OCI-LY1 (cell line): ENCODE results near the gene MOGAT1.

Experiments used
- H2AFZ ChIP-seq: fragments of 200-600 bp; sonication (generic), shearing (Covaris generic); 2 replicates; pipeline ENCODE4 v1.6.0; 2014; ENCODE audit warnings: antibody characterized with exemption, mild to moderate bottlenecking, low read length
- H3F3A ChIP-seq: fragments of 200-600 bp; sonication (generic), shearing (Covaris generic); 2 replicates; pipeline ENCODE4 v1.6.0; 2014; ENCODE audit warnings: mild to moderate bottlenecking, antibody characterized with exemption, low read length, moderate library complexity; ENCODE audit not compliant: insufficient read depth
- H3K27ac ChIP-seq: fragments of 200-600 bp; sonication (generic); 2 replicates; pipeline ENCODE4 v1.5.1; 2014; ENCODE audit warnings: low read length, mixed run types, mild to moderate bottlenecking, low read depth; ENCODE audit not compliant: poor library complexity, severe bottlenecking
- H3K27me3 ChIP-seq: fragments of 200-600 bp; sonication (generic); 2 replicates; pipeline ENCODE4 v1.6.0; 2014; ENCODE audit warnings: antibody characterized with exemption, mild to moderate bottlenecking, low read length, moderate library complexity; ENCODE audit not compliant: insufficient read depth
- H3K36me3 ChIP-seq: fragments of 200-600 bp; sonication (generic); 2 replicates; pipeline ENCODE4 v1.6.1; 2014; ENCODE audit warnings: mild to moderate bottlenecking, antibody characterized with exemption, low read length, moderate library complexity, mixed read lengths; ENCODE audit not compliant: insufficient read depth
- H3K4me1 ChIP-seq: fragments of 200-600 bp; sonication (generic); 2 replicates; pipeline ENCODE4 v1.5.1; 2014; ENCODE audit warnings: mild to moderate bottlenecking, low read length, moderate library complexity; ENCODE audit not compliant: insufficient read depth, severe bottlenecking
- H3K4me2 ChIP-seq: fragments of 200-600 bp; sonication (generic), shearing (Covaris generic); 2 replicates; pipeline ENCODE4 v1.6.1; 2014; ENCODE audit warnings: low read length
- H3K4me3 ChIP-seq: fragments of 200-600 bp; sonication (generic); 2 replicates; pipeline ENCODE4 v1.5.1; 2014; ENCODE audit warnings: low read length, low read depth, mild to moderate bottlenecking, mixed read lengths; ENCODE audit not compliant: poor library complexity, severe bottlenecking
- H3K79me2 ChIP-seq: fragments of 200-600 bp; shearing (Covaris generic); 2 replicates; pipeline ENCODE4 v1.6.1; 2016; ENCODE audit warnings: mixed run types, low read length, mixed read lengths; ENCODE audit not compliant: insufficient read depth
- H3K9ac ChIP-seq: fragments of 200-600 bp; sonication (generic), shearing (Covaris generic); 2 replicates; pipeline ENCODE4 v1.6.1; 2014; ENCODE audit warnings: mild to moderate bottlenecking, low read length, mixed read lengths
- H3K9me2 ChIP-seq: fragments of 200-600 bp; sonication (generic), shearing (Covaris generic); 2 replicates; pipeline ENCODE4 v1.6.1; 2014; ENCODE audit warnings: low read depth, mild to moderate bottlenecking, low read length, mixed read lengths
- H3K9me3 ChIP-seq: fragments of 200-600 bp; shearing (Covaris generic); 2 replicates; pipeline ENCODE4 v1.6.1; 2014; ENCODE audit warnings: low read length, mixed read lengths
- H4K20me1 ChIP-seq: fragments of 200-600 bp; sonication (generic), shearing (Covaris generic); 2 replicates; pipeline ENCODE4 v1.6.0; 2016; ENCODE audit warnings: mild to moderate bottlenecking, low read length; ENCODE audit not compliant: insufficient read depth
- EZH2 ChIP-seq: fragments of 200-600 bp; sonication (generic), shearing (Covaris generic); IDR thresholded peaks from 2 replicates; pipeline ENCODE4 v1.8.0; 2017; ENCODE audit warnings: borderline replicate concordance, mixed run types, mild to moderate bottlenecking, antibody characterized with exemption, low read length, moderate library complexity, mixed read lengths
- TF ChIP-seq, protein P1 (sequence below): fragments of 200-600 bp; sonication (generic), shearing (Covaris generic); IDR thresholded peaks from 2 replicates; pipeline ENCODE4 v1.5.1; 2017; ENCODE audit warnings: mild to moderate bottlenecking, antibody characterized with exemption, low read length, moderate library complexity, mixed read lengths

MOGAT1 gene

DNA sequence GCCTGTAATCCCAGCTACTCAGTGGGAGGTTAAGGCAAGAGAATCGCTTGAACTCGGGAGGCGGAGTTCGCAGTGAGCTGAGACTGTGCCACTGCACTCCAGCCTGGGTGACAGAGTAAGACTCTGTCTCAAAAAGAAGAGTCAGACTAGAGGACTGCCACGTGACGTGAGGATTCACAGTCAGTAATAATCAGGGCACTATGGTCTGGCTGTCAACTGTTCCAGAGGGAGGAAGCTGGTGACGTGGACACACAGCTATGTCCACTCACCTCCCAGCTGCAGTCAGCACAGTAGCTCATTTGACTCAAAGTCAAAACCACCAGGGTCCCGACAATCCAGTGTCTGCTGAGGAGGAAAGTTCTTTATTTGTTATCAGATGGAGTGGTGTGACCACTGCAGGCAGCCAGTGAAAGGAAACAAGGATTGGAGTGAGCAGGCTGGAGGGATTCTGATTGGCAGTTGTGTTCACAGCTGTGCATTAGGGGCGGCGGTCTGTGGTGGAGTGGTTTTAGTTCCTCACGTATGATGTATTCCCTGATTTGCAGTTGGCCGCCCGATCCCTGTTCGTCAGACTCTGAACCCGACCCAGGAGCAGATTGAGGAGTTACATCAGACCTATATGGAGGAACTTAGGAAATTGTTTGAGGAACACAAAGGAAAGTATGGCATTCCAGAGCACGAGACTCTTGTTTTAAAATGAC is 37.9 kb downstream of the MOGAT1 start:
- Histone ChIP-seq H3K27ac (peak overlapping the region; percentile 47), H3K4me1 (peaks cover 27% of the 10 kb centered on the region), H3K4me2 (peak overlapping the region; percentile 32), H3K4me3 (no peak overlapping the region), H3K36me3 (no peaks in the 10 kb centered on the region), H3K79me2 (no peaks in the 10 kb centered on the region), H3K27me3 (no peaks in the 10 kb centered on the region), H4K20me1 (no peaks in the 10 kb centered on the region), H3K9ac (no peak overlapping the region), H3K9me2 (no peaks in the 10 kb centered on the region), H2AFZ (no peak overlapping the region), H3F3A (no peaks in the 10 kb centered on the region), H3K9me3 (no peaks in the 10 kb centered on the region)
- TF ChIP-seq, protein P1, sequence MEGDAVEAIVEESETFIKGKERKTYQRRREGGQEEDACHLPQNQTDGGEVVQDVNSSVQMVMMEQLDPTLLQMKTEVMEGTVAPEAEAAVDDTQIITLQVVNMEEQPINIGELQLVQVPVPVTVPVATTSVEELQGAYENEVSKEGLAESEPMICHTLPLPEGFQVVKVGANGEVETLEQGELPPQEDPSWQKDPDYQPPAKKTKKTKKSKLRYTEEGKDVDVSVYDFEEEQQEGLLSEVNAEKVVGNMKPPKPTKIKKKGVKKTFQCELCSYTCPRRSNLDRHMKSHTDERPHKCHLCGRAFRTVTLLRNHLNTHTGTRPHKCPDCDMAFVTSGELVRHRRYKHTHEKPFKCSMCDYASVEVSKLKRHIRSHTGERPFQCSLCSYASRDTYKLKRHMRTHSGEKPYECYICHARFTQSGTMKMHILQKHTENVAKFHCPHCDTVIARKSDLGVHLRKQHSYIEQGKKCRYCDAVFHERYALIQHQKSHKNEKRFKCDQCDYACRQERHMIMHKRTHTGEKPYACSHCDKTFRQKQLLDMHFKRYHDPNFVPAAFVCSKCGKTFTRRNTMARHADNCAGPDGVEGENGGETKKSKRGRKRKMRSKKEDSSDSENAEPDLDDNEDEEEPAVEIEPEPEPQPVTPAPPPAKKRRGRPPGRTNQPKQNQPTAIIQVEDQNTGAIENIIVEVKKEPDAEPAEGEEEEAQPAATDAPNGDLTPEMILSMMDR: no peak
- no peak for TF ChIP-seq EZH2

DNA sequence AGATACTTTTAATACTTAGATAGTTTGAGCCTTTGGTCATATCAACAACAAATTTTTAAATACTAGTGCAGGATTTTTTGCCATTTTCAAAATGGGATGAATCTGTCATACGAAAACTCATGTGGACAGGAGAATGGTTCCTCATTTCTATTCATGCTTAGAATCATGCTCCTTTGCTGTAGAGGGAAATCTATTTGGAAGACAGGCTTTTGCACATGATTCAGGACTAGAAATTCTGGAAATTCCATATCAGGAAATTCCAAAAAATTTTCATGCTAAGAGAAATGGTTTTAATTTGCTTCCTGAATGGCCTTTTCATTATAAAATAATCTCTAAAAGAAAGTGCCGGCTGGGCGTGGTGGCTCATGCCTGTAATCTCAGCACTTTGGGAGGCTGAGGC is 39.3 kb downstream of the MOGAT1 start:
- no peaks in the 10 kb centered on the region for H3K36me3 ChIP-seq
- H2AFZ ChIP-seq: no peak overlapping the region
- H3K9me2 ChIP-seq: no peaks in the 10 kb centered on the region
- H3K9me3 ChIP-seq: no peaks in the 10 kb centered on the region
- no peaks in the 10 kb centered on the region for H3F3A ChIP-seq
- H3K4me2 ChIP-seq: no peak overlapping the region
- H4K20me1 ChIP-seq: no peaks in the 10 kb centered on the region
- TF ChIP-seq, protein P1: no peak
- no peak for TF ChIP-seq EZH2
- peaks cover 41% of the 10 kb centered on the region for H3K4me1 ChIP-seq
- no peak overlapping the region for H3K9ac ChIP-seq
- no peaks in the 10 kb centered on the region for H3K27me3 ChIP-seq
- no peaks in the 10 kb centered on the region for H3K79me2 ChIP-seq
- H3K27ac ChIP-seq: no peak overlapping the region
- no peak overlapping the region for H3K4me3 ChIP-seq

DNA sequence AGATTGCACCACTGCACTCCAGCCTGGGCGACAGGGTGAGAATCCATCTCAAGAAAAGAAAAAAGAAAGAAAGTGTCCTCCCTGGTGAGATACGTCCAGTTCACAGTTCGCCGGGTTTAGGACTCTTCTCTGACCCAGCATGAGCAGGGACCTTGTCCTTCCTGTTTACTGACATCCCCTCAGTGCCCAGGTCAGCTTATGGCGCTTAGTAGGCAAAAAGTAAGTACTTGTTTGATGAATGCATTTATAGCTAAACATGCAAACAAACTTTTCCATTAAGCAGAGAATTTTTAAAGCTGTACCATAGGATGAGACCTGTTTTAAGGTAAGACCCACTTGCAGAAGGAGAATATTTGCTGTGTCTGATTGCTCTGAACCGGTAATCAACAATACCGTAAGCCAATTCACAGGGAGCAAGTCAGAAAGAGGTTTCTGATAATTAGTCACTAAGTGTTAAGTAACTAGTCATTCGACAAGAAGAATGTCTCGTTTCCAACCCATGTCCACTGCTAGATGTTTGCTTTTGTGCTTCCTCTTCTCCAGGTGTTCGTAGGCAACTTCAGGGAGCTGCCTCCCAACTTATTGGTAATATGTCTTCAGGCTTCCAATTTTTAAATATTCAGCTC is 40.0 kb downstream of the MOGAT1 start:
- Histone ChIP-seq H3K9ac (no peak overlapping the region), H2AFZ (no peak overlapping the region), H3F3A (no peaks in the 10 kb centered on the region), H3K27ac (no peak overlapping the region), H4K20me1 (no peaks in the 10 kb centered on the region), H3K4me3 (no peak overlapping the region), H3K9me3 (no peaks in the 10 kb centered on the region), H3K4me2 (no peak overlapping the region), H3K27me3 (no peaks in the 10 kb centered on the region), H3K79me2 (no peaks in the 10 kb centered on the region), H3K9me2 (no peaks in the 10 kb centered on the region), H3K36me3 (no peaks in the 10 kb centered on the region), H3K4me1 (peaks cover 48% of the 10 kb centered on the region)
- no peak for TF ChIP-seq EZH2
- TF ChIP-seq, protein P1: no peak
